HG02870 (cell line): ENCODE measurements around the gene MUC12.
"Not testable (repeated sequence)": the region's sequence is repeated elsewhere in the genome, so short reads cannot be mapped to it uniquely, and the experiment has no call there.

ENCODE experiments used
- ATAC-seq: cut with Tn5 transposase; IDR thresholded peaks from one replicate; pipeline ENCODE4 v1.9.1; 2021; ENCODE audit warnings: mild to moderate bottlenecking, moderate library complexity; ENCODE audit not compliant: unreplicated experiment

MUC12 gene

DNA sequence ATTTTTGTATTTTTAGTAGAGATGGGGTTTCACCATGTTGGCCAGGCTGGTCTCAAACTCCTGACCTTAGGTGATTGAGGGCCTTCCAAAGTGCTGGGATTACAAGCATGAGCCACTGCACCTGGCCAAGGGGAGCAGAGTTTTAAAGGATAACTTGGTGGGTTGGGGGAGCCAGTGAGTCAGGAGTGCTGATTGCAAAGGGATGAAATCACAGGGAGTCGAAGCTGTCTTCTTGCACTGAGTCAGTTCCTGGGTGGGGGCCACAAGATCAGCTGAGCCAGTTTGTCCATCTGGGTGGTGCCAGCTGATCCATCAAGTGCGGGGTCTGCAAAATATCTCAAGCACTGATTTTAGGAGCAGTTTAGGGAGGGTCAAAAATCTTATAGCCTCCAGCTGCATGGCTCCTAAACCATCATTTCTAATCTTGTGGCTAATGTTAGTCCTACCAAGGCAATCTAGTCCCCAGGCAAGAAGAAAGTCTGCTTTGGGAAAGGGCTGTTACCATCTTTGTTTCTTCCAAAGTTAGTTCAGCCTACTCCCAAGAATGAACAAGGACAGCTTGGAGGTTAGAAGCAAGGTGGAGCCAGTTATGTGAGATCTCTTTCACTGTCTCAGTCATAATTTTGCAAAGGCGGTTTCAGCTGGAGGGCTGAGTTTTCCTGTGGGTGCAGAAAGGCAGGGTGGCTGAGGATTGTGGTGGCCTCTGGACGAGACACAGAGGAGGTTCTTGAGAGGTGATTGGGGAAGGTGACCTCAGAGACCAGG lies 15.8 kb downstream of the MUC12 start:
- not testable (repeated sequence) for ATAC-seq

DNA sequence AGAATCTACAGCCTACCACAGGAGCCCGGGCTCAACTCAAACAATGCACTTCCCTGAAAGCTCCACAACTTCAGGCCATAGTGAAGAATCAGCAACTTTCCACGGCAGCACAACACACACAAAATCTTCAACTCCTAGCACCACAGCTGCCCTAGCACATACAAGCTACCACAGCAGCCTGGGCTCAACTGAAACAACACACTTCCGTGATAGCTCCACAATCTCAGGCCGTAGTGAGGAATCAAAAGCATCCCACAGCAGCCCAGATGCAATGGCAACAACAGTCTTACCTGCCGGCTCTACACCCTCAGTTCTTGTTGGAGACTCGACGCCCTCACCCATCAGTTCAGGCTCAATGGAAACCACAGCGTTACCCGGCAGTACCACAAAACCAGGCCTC lies 22.3 kb downstream of the MUC12 start:
- ATAC-seq: no peak

DNA sequence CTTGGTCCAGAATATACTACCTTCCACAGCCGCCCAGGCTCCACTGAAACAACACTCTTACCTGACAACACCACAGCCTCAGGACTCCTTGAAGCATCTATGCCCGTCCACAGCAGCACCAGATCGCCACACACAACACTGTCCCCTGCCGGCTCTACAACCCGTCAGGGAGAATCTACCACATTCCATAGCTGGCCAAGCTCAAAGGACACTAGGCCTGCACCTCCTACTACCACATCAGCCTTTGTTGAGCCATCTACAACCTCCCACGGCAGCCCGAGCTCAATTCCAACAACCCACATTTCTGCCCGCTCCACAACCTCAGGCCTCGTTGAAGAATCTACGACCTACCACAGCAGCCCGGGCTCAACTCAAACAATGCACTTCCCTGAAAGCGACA lies 22.9 kb downstream of the MUC12 start:
- ATAC-seq: not testable (repeated sequence)

DNA sequence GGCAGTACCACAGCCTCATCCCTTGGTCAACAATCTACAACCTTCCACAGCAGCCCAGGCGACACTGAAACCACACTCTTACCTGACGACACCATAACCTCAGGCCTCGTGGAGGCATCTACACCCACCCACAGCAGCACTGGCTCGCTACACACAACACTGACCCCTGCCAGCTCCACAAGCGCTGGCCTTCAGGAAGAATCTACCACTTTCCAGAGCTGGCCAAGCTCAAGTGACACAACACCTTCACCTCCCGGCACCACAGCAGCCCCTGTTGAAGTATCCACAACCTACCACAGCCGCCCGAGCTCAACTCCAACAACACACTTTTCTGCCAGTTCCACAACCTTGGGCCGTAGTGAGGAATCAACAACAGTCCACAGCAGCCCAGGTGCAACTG lies 25.3 kb downstream of the MUC12 start:
- not testable (repeated sequence) for ATAC-seq

DNA sequence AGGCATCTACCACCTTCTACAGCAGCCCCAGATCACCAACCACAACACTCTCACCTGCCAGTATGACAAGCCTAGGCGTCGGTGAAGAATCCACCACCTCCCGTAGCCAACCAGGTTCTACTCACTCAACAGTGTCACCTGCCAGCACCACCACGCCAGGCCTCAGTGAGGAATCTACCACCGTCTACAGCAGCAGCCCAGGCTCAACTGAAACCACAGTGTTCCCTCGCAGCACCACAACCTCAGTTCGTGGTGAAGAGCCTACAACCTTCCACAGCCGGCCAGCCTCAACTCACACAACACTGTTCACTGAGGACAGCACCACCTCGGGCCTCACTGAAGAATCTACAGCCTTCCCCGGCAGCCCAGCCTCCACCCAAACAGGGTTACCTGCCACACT lies 29.2 kb downstream of the MUC12 start:
- ATAC-seq: not testable (repeated sequence)

DNA sequence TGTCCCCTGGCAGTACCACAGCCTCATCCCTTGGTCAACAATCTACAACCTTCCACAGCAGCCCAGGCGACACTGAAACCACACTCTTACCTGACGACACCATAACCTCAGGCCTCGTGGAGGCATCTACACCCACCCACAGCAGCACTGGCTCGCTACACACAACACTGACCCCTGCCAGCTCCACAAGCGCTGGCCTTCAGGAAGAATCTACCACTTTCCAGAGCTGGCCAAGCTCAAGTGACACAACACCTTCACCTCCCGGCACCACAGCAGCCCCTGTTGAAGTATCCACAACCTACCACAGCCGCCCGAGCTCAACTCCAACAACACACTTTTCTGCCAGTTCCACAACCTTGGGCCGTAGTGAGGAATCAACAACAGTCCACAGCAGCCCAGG lies 30.0 kb downstream of the MUC12 start:
- ATAC-seq: not testable (repeated sequence)

DNA sequence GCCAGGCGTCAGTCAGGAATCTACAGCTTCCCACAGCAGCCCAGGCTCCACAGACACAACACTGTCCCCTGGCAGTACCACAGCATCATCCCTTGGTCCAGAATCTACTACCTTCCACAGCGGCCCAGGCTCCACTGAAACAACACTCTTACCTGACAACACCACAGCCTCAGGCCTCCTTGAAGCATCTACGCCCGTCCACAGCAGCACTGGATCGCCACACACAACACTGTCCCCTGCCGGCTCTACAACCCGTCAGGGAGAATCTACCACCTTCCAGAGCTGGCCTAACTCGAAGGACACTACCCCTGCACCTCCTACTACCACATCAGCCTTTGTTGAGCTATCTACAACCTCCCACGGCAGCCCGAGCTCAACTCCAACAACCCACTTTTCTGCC lies 30.7 kb downstream of the MUC12 start:
- not testable (repeated sequence) for ATAC-seq

DNA sequence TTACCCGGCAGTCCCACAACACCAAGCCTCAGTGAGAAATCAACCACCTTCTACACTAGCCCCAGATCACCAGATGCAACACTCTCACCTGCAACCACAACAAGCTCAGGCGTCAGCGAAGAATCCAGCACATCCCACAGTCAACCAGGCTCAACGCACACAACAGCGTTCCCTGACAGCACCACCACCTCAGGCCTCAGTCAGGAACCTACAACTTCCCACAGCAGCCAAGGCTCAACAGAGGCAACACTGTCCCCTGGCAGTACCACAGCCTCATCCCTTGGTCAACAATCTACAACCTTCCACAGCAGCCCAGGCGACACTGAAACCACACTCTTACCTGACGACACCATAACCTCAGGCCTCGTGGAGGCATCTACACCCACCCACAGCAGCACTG lies 33.0 kb downstream of the MUC12 start:
- not testable (repeated sequence) for ATAC-seq

DNA sequence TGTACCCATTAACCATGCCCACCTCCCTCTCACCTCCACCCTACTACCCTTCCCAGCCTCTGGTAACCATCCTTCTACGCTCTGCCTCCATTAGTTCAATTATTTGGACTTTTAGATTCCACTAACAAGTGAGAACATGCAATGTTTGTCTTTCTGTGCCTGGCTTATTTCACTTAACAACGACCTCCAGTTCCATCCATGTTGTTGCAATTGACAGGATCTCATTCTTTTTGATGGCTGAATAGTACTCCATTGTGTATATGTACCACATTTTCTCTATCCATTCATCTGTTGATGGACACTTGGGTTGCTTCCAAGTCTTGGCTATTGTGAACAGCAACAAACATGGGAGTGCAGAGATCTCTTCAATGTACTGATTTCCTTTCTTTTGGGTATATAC lies 38.0 kb downstream of the MUC12 start:
- not testable (repeated sequence) for ATAC-seq

DNA sequence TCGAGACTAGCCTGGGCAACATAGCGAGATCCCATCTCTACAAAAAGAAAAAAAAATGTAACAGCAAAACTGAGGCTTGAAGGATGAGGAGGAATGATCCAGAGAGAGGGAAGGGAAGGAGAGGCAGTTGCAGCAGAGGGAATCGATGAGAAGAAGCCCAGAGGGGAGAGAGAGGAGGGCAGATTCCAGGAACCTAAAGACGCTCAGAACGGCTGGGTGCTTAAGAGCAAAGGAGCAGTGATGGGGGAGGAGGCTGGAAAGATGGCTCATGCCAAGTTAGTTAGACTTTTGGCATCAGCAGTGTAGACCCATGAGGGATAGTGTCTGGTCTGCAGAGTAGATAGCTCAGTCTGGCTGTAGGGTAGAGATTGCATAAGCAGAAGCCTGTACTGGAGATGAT lies 40.3 kb downstream of the MUC12 start:
- no peak for ATAC-seq

DNA sequence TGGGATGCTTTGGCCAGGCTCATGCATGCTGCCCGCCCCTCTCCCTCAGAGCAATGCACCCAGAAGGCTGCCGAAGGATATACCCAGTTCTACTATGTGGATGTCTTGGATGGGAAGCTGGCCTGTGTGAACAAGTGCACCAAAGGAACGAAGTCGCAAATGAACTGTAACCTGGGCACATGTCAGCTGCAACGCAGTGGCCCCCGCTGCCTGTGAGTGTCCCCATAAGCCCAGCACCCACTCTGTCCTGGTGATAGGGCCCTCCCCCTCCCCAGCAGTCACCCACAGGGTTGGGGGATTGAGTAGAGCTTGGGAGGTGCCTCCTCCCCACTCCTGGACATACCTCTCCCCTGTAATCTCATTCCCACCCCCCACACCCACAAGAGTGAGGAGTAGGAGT lies 43.6 kb downstream of the MUC12 start:
- ATAC-seq: no peak

DNA sequence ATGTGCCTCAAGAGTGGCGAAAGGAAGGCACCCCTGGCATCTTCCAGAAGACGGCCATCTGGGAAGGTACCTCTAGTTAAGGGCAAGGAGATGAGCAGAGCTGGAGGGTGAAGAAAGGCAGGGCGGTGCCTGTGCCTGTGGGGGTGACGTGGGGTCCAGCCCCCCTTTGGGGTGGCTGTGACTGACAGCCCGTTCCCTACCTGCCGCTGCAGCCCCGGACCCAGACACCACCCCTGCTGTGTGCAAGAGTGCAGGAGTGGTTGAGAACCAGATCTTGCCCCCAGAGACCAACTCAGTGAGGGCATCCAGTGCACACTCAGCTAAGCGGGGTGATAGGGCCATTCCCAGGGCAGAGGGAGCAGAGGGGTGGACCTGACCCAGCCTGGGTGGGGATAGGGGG lies 46.3 kb downstream of the MUC12 start:
- no peak for ATAC-seq

DNA sequence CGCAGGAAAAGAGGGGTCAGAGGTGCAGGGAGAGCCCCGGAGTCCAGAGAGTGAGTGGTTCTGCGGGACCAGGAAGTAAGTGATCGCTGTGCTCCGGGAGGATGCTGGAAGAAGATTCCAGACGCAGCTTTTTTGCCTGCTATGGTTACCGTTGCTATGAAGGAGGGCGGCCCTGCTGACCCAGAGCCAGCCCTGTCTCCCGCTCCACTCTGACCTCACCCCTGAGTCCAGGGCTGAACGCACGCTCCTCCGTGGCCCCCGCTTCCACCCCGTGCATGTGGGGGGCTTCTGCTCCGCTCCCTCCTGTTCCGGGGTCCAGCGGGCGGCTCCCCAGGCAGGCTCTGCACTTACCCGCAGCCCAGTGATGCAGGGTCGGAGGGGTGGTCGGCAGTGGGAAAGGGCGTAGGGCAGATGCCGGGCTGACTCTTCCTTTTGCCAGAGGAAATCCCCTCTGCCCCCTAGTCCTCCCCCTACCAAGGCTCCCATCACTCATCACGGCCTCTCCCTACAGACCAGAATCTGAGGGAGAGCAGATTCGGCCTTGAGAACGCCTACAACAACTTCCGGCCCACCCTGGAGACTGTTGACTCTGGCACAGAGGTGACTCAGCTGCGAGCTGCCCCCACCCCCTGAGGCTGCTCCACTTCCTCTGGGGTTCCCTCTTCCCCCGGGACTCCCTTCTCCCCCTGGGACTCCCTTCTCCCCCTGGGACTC lies 47.9 kb downstream of the MUC12 start:
- no peak for ATAC-seq

DNA sequence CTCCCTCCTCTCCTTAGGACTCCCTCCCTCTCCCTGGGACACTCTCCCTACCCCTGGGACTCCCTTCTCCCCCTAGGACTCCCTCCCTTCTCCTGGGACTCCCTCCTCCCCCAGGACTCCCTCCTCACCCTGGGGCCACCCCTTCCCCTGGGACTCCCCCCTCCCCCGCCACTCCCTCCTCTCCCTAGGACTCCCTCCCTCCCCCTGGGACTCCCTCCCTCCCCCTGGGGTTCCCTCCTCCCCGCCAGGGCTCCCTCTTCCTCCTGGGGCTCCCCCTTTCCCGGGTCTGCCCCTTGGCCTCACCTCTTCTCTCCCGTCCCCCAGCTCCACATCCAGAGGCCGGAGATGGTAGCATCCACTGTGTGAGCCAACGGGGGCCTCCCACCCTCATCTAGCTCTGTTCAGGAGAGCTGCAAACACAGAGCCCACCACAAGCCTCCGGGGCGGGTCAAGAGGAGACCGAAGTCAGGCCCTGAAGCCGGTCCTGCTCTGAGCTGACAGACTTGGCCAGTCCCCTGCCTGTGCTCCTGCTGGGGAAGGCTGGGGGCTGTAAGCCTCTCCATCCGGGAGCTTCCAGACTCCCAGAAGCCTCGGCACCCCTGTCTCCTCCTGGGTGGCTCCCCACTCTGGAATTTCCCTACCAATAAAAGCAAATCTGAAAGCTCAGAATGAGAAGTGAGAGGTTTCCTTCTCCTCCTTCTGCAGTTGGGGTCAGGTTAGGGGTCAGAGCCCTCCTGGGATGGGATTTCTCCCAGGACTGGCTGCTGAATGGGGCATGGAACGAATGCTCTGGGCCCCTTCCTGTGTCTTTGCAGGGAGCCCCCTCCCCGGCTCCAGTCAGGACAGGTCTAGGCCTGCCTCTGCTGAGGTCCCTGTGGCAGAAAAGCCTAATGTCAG lies 49.2 kb downstream of the MUC12 start:
- no peak for ATAC-seq

DNA sequence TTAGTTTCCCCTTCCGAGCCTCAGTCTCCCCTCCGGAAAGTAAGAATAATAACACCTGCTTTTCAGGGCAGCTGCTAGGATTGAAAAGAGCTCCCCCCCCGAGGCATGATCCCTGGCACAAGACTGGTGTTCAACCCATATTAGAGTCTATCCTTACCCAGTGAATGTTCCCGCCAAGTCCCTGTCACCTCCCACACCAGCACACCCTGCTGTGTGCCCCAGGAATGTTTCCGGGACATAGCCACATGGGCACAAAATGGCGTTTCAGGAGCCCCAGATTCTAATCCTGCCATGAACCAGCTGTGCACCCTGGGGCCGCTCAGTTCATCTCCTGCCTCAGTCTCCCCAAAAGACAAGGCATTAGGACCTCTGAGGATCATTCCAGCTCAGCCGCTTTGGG lies 51.1 kb downstream of the MUC12 start:
- no peak for ATAC-seq

DNA sequence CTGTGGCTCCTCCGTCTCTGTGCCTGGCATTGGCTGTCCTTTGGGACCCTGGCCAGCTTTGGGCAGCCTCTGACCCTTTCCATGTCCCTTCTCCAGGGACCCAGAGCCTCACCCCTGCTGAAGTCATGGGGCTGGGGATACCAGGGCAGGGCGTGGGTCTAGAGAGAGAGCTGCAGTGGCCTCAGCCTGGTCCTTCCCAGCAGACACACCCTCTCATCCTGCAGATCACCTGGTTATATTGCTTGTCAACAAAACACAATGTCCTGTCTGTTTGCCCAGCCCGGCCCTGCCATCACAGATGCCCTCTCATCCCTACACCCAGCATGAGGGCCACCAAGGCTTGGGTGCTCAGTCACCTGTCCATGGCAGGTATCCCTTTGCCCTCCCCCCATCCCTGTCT lies 52.3 kb downstream of the MUC12 start:
- no peak for ATAC-seq

DNA sequence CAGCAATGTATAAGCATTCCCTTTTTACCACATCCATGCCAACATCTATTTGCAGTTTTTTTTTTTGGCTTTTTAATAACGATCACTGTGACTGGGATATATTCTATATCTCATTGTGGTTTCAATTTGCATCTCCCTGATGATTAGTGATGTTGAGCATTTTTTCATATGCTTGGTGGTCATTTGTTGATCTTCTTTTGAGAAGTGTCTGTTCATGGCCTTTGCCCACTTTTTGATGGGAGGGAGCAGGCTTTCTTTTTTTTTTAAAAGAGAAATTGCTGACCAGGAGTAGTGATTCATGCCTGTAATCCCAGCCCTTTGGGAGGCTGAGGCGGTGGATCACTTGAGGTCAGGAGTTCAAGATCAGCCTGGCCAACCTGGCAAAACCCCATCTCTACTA lies 54.5 kb downstream of the MUC12 start:
- ATAC-seq: no peak

DNA sequence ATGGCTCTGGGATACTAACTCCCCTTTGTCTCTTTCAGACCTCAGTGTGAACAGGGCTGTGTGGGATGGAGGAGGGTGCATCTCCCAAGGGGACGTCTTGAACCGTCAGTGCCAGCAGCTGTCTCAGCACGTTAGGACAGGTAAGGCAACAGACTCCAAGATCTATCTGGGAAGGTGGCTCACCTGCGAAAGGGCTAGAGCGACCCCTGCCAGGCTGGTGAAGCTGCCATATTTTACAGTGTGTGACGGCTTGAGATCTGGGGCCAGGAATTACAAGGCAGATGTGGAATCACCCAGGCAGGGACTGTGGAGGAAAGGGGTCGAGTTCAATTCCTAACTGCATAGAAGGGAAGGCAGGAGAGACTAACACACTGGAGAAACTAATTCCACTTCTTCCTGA lies 61.7 kb downstream of the MUC12 start:
- no peak for ATAC-seq

DNA sequence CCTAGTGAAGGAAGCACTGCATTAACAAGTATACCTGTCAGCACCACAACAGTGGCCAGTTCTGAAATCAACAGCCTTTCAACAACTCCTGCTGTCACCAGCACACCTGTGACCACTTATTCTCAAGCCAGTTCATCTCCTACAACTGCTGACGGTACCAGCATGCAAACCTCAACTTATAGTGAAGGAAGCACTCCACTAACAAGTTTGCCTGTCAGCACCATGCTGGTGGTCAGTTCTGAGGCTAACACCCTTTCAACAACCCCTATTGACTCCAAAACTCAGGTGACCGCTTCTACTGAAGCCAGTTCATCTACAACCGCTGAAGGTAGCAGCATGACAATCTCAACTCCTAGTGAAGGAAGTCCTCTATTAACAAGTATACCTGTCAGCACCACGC lies 66.6 kb downstream of the MUC12 start:
- no peak for ATAC-seq

DNA sequence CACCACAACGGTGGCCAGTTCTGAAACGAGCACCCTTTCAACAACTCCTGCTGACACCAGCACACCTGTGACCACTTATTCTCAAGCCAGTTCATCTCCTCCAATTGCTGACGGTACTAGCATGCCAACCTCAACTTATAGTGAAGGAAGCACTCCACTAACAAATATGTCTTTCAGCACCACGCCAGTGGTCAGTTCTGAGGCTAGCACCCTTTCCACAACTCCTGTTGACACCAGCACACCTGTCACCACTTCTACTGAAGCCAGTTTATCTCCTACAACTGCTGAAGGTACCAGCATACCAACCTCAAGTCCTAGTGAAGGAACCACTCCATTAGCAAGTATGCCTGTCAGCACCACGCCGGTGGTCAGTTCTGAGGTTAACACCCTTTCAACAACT lies 71.9 kb downstream of the MUC12 start:
- not testable (repeated sequence) for ATAC-seq

DNA sequence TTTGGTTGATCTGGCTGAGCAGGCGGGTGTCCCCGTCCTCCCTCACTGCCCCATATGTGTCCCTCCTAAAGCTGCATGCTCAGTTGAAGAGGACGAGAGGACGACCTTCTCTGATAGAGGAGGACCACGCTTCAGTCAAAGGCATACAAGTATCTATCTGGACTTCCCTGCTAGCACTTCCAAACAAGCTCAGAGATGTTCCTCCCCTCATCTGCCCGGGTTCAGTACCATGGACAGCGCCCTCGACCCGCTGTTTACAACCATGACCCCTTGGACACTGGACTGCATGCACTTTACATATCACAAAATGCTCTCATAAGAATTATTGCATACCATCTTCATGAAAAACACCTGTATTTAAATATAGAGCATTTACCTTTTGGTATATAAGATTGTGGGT lies 89.0 kb downstream of the MUC12 start:
- no peak for ATAC-seq

DNA sequence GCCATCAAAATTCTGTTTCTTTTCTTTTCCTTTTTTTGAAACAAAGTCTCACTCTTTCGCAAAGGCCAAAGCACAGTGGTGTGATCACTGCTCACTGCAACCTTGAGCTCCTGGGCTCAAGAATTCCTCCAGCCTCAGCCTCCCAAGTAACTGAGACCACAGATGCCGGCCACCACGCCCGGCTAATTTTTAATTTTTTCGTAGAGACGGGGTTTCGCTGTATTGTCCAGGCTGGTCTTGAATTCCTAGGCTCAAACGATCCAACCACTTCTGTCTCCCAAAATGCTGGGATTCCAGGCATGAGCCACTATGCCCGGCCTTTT lies 90.2 kb downstream of the MUC12 start:
- ATAC-seq: no peak
